HEK293T (cell line): ENCODE results near the gene PDZD2.

Experiments
- CTCF ChIA-PET: fragments of 350-600 bp; formaldehyde crosslinking; extraction: SDS; loops from one replicate; lab custom pipeline; 2021; ENCODE audit warnings: antibody characterized with exemption, inconsistent platforms; lab: Yijun Ruan, JAX
- POLR2A ChIA-PET: fragments of 350-600 bp; formaldehyde crosslinking; extraction: SDS; loops from one replicate; lab custom pipeline; 2020; ENCODE audit warnings: antibody characterized with exemption, inconsistent platforms; lab: Yijun Ruan, JAX
- DNase-seq: peaks from one replicate; pipeline ENCODE4 v3.0.0; 2012; ENCODE audit warnings: mixed read lengths; ENCODE audit errors: extremely low spot score
- ARNT ChIP-seq: fragments of 450-650 bp; IDR thresholded peaks from 2 replicates; pipeline ENCODE4 v1.6.1; 2017; ENCODE audit warnings: mild to moderate bottlenecking
- BHLHE40 ChIP-seq: fragments of 450-650 bp; IDR thresholded peaks from 2 replicates; pipeline ENCODE4 v1.6.1; 2016; ENCODE audit warnings: mild to moderate bottlenecking, moderate library complexity, borderline replicate concordance
- CTBP1 ChIP-seq: fragments of 450-650 bp; IDR thresholded peaks from 2 replicates; pipeline ENCODE4 v1.6.1; 2016; ENCODE audit warnings: borderline replicate concordance
- ELF4 ChIP-seq: fragments of 450-650 bp; IDR thresholded peaks from 2 replicates; pipeline ENCODE4 v1.6.1; 2017; ENCODE audit warnings: antibody characterized with exemption
- FOXA1 ChIP-seq: fragments of 450-650 bp; IDR thresholded peaks from 2 replicates; pipeline ENCODE4 v1.6.1; 2016; ENCODE audit warnings: mild to moderate bottlenecking
- FOXK2 ChIP-seq: fragments of 450-650 bp; IDR thresholded peaks from 2 replicates; pipeline ENCODE4 v1.6.1; 2016; ENCODE audit warnings: mild to moderate bottlenecking
- FOXM1 ChIP-seq: fragments of 450-650 bp; IDR thresholded peaks from 2 replicates; pipeline ENCODE4 v1.6.1; 2017; ENCODE audit warnings: mild to moderate bottlenecking, borderline replicate concordance
- HDGF ChIP-seq: fragments of 450-650 bp; IDR thresholded peaks from 2 replicates; pipeline ENCODE4 v1.6.1; 2017; ENCODE audit warnings: antibody characterized with exemption, borderline replicate concordance
- L3MBTL2 ChIP-seq: fragments of 450-650 bp; conservative IDR thresholded peaks from 2 replicates; pipeline ENCODE4 v1.6.1; 2016; ENCODE audit warnings: mild to moderate bottlenecking
- LEF1 ChIP-seq: fragments of 450-650 bp; IDR thresholded peaks from 2 replicates; pipeline ENCODE4 v1.6.1; 2017; ENCODE audit warnings: mild to moderate bottlenecking, borderline replicate concordance
- NFRKB ChIP-seq: fragments of 450-650 bp; IDR thresholded peaks from 2 replicates; pipeline ENCODE4 v1.6.1; 2016; ENCODE audit warnings: mild to moderate bottlenecking, moderate library complexity
- SP1 ChIP-seq: fragments of 450-650 bp; IDR thresholded peaks from 2 replicates; pipeline ENCODE4 v1.6.1; 2017
- SUZ12 ChIP-seq: fragments of 450-650 bp; IDR thresholded peaks from 2 replicates; pipeline ENCODE4 v1.6.1; 2016; ENCODE audit warnings: mild to moderate bottlenecking
- TARDBP ChIP-seq: fragments of 450-650 bp; IDR thresholded peaks from 2 replicates; pipeline ENCODE4 v1.6.1; 2016
- ZNF384 ChIP-seq: fragments of 450-650 bp; IDR thresholded peaks from 2 replicates; pipeline ENCODE4 v1.6.1; 2016
- TF ChIP-seq, protein P1 (sequence below): fragments of 450-650 bp; IDR thresholded peaks from 2 replicates; pipeline ENCODE4 v1.6.1; 2016

The PDZD2 gene

DNA sequence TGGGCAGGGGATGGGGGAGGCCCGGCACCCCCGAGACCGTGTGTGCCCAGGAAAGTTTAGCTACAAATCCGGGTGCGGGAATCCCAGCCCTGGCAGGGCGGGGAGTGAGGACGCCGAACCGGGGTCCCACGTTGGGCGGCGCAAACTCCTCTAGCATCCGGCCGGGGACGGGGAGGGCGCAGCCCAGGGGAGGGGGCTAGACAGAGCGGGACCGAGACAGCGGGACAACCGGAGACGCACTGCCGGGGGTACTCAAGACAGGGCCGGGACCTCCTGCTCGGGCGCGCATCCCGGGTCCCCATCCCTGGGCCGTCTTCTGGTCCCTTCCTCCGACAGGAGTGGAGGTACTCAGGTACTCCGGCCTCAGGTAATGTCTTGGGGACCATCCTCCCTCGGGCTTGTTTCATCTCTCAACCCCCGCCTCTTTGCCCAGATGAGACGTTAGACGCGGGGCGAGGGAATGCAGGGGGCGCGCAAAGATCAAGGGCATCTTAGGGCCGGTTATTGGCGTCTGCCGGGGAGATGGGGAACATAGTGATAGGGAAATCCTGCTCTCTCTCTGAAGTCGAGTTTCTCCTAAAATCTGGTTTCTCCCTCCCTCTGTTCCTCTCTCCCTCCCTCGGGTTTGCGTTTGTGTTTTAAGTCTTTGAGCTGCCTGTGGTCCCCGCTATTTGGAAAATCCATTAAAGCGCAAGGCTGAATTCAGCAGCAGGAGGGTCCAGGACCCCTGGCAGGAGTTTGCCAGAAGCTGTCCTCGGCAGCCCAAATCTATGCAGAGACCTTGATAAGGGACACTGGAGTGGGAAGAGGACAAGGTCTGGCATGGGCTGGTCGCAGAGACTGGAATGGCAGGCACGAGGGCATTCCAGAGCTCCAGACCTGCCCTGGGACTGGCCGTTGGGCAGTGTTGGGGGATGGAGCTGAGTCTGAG lies 815 bp downstream of the PDZD2 start:
- CTCF ChIA-PET, result no interaction called here
- POLR2A ChIA-PET, result interaction anchor here (0.6 to 0.9 kb wide), 2 partner anchors 7 to 11 kb away, joined by 3 read pairs; no protein-coding TSS in a partner anchor
- TF ChIP-seq ZNF384 (no peak), ELF4 (no peak), BHLHE40 (no peak), NFRKB (no peak), HDGF (no peak), SUZ12 (no peak), L3MBTL2 (no peak), LEF1 (no peak), TARDBP (no peak), FOXA1 (no peak), FOXK2 (no peak), CTBP1 (no peak), FOXM1 (no peak)
- TF ChIP-seq, protein P1, sequence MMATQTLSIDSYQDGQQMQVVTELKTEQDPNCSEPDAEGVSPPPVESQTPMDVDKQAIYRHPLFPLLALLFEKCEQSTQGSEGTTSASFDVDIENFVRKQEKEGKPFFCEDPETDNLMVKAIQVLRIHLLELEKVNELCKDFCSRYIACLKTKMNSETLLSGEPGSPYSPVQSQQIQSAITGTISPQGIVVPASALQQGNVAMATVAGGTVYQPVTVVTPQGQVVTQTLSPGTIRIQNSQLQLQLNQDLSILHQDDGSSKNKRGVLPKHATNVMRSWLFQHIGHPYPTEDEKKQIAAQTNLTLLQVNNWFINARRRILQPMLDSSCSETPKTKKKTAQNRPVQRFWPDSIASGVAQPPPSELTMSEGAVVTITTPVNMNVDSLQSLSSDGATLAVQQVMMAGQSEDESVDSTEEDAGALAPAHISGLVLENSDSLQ, result no peak
- DNase-seq, result peak; percentile 13

- ChIA-PET POLR2A (interaction anchor here (0.9 kb wide), 1 partner anchor 10 kb away, joined by 3 read pairs; no protein-coding TSS in a partner anchor), CTCF (no interaction called here)
- DNase-seq, result no peak
- TF ChIP-seq, protein P1, result no peak
- no peak for TF ChIP-seq ELF4
- TF ChIP-seq NFRKB, result no peak
- no peak for TF ChIP-seq HDGF
- TF ChIP-seq FOXM1, result no peak
- TF ChIP-seq LEF1, result no peak
- no peak for TF ChIP-seq TARDBP
- no peak for TF ChIP-seq L3MBTL2
- TF ChIP-seq CTBP1, result no peak
- TF ChIP-seq FOXA1, result no peak
- no peak for TF ChIP-seq SP1
- TF ChIP-seq SUZ12, result no peak
- TF ChIP-seq ARNT, result no peak
- no peak for TF ChIP-seq BHLHE40
- no peak for TF ChIP-seq FOXK2
- TF ChIP-seq ZNF384, result no peak
Measured at GRCh38 chr5:31640573-31640972, 1.6 kb downstream of the PDZD2 start.

DNA sequence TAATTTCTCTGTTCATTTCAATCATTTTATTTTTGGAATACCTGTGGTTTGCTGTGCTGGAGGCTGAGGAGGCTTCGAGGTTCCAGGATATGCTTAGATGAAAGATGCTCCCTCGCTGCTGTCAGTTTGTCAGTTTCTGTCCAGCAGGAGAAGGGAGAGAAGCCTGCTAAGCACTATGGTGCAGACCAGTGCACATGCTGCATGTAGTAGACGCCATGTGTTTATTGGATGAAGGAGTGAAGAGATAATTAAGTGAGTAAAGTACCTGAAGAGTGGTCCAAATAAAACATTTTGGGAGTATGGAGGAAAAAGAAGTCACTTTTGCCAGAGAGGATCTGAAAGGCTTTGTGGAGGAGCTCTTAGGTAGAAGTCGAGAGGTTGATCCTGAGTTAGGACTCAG lies 2.1 kb downstream of the PDZD2 start:
- no peak for TF ChIP-seq HDGF
- TF ChIP-seq, protein P1, result no peak
- ChIA-PET POLR2A (no interaction called here), CTCF (no interaction called here)
- DNase-seq, result no peak

- DNase-seq, result no peak
- POLR2A ChIA-PET, result no interaction called here
- CTCF ChIA-PET, result no interaction called here
- TF ChIP-seq FOXK2 (no peak), ZNF384 (no peak), ELF4 (no peak), CTBP1 (no peak), L3MBTL2 (no peak), HDGF (no peak), LEF1 (no peak), ARNT (no peak), TARDBP (no peak), NFRKB (no peak), BHLHE40 (no peak), SP1 (no peak)
Measured at GRCh38 chr5:31641575-31641974, 2.6 kb downstream of the PDZD2 start.

DNA sequence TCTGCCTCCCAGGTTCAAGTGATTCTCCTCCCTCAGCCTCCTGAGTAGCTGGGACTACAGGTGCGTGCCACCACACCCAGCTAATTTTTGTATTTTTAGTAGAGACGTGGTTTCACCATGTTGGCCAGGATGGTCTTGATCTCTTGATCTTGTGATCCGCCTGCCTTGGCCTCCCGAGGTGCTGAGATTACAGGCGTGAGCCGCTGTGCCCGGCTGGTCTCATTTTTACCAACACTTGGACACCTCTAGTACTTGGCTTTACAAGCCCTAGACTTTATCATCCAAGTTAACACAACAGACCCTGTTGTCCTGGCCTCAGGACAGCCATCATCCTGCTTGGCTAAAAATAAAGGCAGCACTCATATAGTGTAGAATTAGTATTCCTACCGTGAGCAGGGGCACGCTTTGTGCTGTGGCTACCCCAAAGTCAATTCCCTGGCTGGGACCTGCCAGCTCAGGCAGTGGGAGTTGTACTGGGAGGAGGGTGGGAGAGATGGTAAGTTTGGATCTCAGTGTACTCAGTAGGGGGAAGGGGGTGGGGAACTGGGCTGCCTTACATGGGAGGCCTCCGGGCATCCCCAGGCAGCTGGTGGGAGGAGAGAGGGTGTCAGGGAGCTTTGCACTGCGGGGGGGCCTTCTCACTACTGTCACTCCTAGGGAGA lies 6.6 kb downstream of the PDZD2 start:
- TF ChIP-seq BHLHE40, result no peak
- no peak for TF ChIP-seq LEF1
- TF ChIP-seq TARDBP, result no peak
- no peak for TF ChIP-seq SUZ12
- TF ChIP-seq FOXM1, result no peak
- TF ChIP-seq ZNF384, result no peak
- TF ChIP-seq CTBP1, result no peak
- TF ChIP-seq FOXK2, result no peak
- TF ChIP-seq FOXA1, result no peak
- no peak for TF ChIP-seq ARNT
- no peak for TF ChIP-seq L3MBTL2
- TF ChIP-seq HDGF, result no peak
- TF ChIP-seq, protein P1, result no peak
- DNase-seq, result no peak
- POLR2A ChIA-PET, result no interaction called here
- CTCF ChIA-PET, result no interaction called here
